ENCODE measurements around the gene DIRAS1. TPM values are rescaled to one million over a fixed set of nuclear protein-coding genes. Genes with fewer than 3 reads are reported as not detected.

Gene DIRAS1
- total and polyA plus RNA-seq, 2 of the 4 experiments (the other 2 are of a cell fraction) = 1.4 to 10.3 TPM

GRCh38 chr19:2767688-2768087, 46.5 kb upstream of the DIRAS1 start:
- POLR2A ChIA-PET (ENCODE audit: unreplicated experiment) = no interaction called here
- Histone ChIP-seq H2BK120ac (ENCODE audit: low read depth, low read length) (no peak overlapping the region), H3K9me1 (ENCODE audit: insufficient read depth, low read length) (no peaks in the 10 kb centered on the region), H3K4me3 (ENCODE audit: insufficient read depth, low read depth, low read length) (no peak overlapping the region), H2AK9ac (replicated peaks; ENCODE audit: low read depth, low read length, poor library complexity) (no peak overlapping the region), H3K4me2 (ENCODE audit: low read depth, low read length) (no peak overlapping the region), H4K91ac (ENCODE audit: insufficient read depth, low read depth, low read length) (no peak overlapping the region), H3K56ac (ENCODE audit: extremely low read depth, insufficient read depth, low read length) (no peak overlapping the region), H3K27ac (ENCODE audit: insufficient read depth, low read length) (no peak overlapping the region), H3K4me1 (ENCODE audit: control insufficient read depth, insufficient read depth, low read length) (peaks cover 2% of the 10 kb centered on the region; the same call in 1 of the 2 replicates), H3K36me3 (ENCODE audit: control insufficient read depth, insufficient read depth, low read length) (peaks cover 45% of the 10 kb centered on the region), H3K9ac (ENCODE audit: low read depth, low read length) (no peak overlapping the region), H4K20me1 (ENCODE audit: insufficient read depth, low read length) (peaks cover 52% of the 10 kb centered on the region), H3K27me3 (ENCODE audit: control insufficient read depth, insufficient read depth, low read length) (no peaks in the 10 kb centered on the region), H4K8ac (ENCODE audit: low read depth in 2 of 2, low read length in 2 of 2) (no peak overlapping the region), H3K14ac (replicated peaks; ENCODE audit: low read depth, low read length) (no peak overlapping the region), H2BK5ac (ENCODE audit: low read depth, low read length, poor library complexity, severe bottlenecking) (no peak overlapping the region), H3K18ac (ENCODE audit: low read depth, low read length) (no peak overlapping the region), H4K5ac (ENCODE audit: low read depth, low read length) (no peak overlapping the region), H2BK20ac (ENCODE audit: low read depth, low read length) (no peak overlapping the region), H3K79me1 (ENCODE audit: low read depth in 1 of 2, low read length in 2 of 2) (peaks cover 0 to 44% of the 10 kb centered on the region in 2 experiments; a peak in 2 of 4 replicates), H3K23ac (ENCODE audit: low read depth, low read length) (no peak overlapping the region), H3K9me3 (ENCODE audit: control insufficient read depth, insufficient read depth, low read length) (no peaks in the 10 kb centered on the region), H2BK15ac (ENCODE audit: low read depth, low read length) (no peak overlapping the region), H2AK5ac (ENCODE audit: low read depth, low read length) (no peak overlapping the region), H3K4ac (ENCODE audit: low read depth, low read length) (no peak overlapping the region), H2AFZ (replicated peaks; ENCODE audit: low read length, poor library complexity) (no peak overlapping the region)
- intact Hi-C loops (cut with micrococcal nuclease) (no loop called here), dilution Hi-C loops (cut with HindIII; ENCODE audit: low sequenced_read_pairs, unreplicated experiment) (no loop called here), in situ Hi-C loops (cut with MboI; ENCODE audit: low sequenced_read_pairs) (no loop called here)
- no peak for ATAC-seq (ENCODE audit: low read depth)
- TF ChIP-seq RCOR1 (IDR thresholded peaks at IDR 0.05; ENCODE audit: insufficient replicate concordance, low read length) (no peak), MXI1 (IDR thresholded peaks at IDR 0.05; ENCODE audit: borderline replicate concordance, low read depth, low read length) (no peak), FOS (IDR thresholded peaks at IDR 0.05; ENCODE audit: low read depth, low read length) (no peak), CTCF (conservative IDR thresholded peaks at IDR 0.05; ENCODE audit: low read depth, low read length) (no peak), SMC3 (IDR thresholded peaks at IDR 0.05; ENCODE audit: low read depth, low read length) (no peak), CEBPB (IDR thresholded peaks at IDR 0.05; ENCODE audit: low read depth, low read length) (no peak), MAZ (IDR thresholded peaks at IDR 0.05; ENCODE audit: borderline replicate concordance, low read depth, low read length) (no peak)
- TF ChIP-seq, protein P1, sequence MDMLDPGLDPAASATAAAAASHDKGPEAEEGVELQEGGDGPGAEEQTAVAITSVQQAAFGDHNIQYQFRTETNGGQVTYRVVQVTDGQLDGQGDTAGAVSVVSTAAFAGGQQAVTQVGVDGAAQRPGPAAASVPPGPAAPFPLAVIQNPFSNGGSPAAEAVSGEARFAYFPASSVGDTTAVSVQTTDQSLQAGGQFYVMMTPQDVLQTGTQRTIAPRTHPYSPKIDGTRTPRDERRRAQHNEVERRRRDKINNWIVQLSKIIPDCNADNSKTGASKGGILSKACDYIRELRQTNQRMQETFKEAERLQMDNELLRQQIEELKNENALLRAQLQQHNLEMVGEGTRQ (IDR thresholded peaks at IDR 0.05; ENCODE audit: low read depth, low read length) = no peak
- CTCF ChIA-PET = no interaction called here
- no TSS peak for BruUV-seq (replicated peaks)
- DNase-seq = no peak
- WGBS, 2 experiments (ENCODE audit: extremely low coverage in 2 of 2, insufficient read length in 1 of 2) = 100% methylated on average over 6 of the region's 19 CpGs; no CpG with 5 or more reads in 1 of the 2 experiments
